ENCODE data around the gene ANKS6.

ANKS6 gene

DNA sequence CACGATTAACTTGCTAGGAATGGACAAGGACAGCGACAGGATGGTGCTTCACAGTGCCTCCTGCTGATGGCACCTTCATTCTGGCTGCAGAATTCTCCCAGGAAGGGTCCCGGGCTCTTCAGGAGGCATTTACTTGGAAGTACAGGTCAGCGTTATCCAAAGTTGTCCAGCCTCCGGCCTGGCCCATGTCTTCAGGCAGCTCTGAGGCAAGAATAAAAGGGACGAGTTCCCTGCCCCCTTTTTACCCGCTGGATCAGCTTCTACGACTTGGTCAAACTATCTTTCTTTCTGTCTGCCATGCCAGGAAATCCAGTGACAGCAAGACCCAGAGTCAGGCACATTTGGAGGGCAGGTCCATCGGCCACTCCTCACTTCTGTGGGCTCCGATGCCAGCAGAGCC lies 64.3 kb downstream of the ANKS6 start:
- no peak for DNase-seq

DNA sequence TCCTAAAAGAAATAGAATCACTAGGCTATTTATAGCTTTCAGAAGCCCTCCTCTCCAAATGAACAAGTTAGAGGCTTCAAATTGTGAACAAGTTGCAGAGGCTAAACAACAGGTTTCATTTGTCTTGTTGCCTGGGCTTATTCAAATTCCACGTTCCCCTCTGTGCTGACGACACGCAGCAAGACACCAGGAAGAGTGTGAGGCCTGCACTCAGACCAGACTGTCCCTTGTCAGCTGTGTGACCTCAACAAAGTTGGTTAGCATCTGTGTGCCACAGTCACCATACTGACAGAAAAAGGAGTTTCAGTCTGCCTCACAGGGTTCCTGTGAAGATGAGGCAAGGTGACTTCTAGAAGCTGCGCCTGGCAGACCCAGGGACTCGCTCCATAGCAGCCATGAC lies 65.5 kb downstream of the ANKS6 start:
- no peak for DNase-seq

DNA sequence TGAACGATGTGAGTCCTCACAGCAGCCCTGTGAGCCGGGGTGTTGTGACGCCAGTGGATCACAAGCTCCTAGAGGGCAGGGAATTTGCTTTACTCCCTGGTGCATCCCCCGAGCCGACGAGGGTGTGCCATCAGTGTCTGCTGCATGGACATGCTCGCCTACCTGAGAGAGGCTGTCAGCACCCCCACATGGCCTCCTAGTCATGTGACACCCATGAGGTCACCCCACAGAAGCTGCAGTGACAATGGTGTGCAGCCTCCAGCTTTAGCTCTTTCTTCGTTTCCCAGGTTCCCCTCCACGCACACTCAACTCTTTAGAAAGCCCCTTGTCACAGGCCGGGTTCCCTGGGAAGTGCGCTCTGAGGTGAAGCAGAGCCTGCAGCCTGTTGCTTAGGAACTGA lies 67.9 kb downstream of the ANKS6 start:
- DNase-seq, result no peak

GRCh38 chr9:98727428-98727827 lies 68.9 kb downstream of the ANKS6 start:
- no peak for DNase-seq

- DNase-seq, result peak; percentile 50
These were observed 69.6 kb downstream of the ANKS6 start for GRCh38 chr9:98726735-98727134.

DNA sequence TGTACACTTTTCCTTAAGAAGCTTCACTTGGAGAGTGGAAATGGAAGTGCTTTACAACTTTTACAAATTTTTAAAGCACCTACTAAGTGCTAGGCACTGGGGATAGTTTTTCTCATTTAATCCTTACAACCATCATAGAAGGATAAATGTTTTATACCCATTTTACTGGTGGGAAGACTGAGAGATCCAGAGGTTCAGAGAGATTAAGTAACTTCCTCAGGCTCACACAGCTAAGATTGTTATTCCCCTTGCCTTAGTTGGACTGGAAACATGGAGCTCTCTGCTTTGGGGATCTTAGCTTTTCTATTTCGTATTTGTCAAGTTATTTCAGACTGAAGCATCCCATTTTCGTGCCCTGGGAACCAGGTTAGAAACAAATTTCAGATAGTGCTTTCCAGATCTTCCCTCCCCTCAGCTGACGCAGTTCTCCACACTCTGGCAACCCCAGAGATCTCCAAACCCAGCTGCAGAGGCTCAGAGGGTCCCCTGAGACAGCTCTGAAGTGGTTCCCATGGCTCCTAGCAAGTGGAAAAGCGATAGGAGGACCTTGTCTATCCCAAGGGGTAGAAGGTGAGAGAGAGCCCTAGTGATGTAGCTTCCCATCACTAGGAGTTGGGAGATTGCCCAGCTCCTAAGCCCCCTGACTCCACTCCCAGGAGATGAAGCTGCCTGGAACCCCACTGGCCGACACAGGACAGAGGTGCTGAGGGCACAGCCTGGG lies 71.4 kb downstream of the ANKS6 start:
- no peak for DNase-seq

- no peak for DNase-seq
These were observed 74.7 kb downstream of the ANKS6 start for GRCh38 chr9:98721643-98722042.

- no peak for DNase-seq
These were observed 76.0 kb downstream of the ANKS6 start for GRCh38 chr9:98720402-98720801.

DNA sequence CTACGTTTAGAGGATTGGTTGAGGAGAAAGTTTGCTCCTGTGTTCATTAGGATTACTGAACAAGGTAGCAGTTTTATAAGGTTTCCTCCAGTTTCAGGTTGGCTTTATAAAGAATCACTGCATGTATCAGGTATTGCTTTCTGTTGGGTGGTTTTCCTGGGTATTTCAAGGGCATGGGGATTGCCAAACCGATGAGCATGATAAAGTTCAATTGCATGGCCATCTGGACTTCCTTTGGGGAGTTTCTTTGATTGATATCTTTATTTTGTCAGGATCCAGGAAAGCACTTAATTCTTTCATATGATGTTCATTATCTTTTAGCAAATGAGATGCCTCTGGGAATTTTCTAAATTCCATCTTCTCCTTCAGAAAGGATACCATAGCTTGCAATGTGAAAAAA lies 77.3 kb downstream of the ANKS6 start:
- DNase-seq, result no peak

DNA sequence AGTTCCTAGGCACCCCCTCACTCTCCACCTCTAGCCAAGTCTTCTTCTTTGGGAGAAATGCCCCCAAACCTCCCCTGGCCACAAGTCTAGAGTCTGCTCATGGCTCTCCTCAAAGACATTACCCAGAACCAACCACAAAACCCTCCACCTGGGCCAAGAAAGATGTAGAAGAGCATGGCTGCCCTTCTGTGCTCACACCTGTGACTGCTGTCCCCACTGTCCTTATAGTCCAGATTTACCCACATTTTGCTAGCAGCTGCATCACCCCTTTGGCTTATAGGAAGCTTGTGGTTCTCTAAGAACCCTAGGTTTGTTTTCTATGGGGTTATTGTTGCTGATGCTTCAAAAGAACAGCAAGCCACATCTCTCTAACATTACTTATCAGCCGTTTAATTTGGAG lies 81.5 kb downstream of the ANKS6 start:
- DNase-seq, result no peak

- no peak for DNase-seq
These were observed 83.4 kb downstream of the ANKS6 start for GRCh38 chr9:98712987-98713386.

DNA sequence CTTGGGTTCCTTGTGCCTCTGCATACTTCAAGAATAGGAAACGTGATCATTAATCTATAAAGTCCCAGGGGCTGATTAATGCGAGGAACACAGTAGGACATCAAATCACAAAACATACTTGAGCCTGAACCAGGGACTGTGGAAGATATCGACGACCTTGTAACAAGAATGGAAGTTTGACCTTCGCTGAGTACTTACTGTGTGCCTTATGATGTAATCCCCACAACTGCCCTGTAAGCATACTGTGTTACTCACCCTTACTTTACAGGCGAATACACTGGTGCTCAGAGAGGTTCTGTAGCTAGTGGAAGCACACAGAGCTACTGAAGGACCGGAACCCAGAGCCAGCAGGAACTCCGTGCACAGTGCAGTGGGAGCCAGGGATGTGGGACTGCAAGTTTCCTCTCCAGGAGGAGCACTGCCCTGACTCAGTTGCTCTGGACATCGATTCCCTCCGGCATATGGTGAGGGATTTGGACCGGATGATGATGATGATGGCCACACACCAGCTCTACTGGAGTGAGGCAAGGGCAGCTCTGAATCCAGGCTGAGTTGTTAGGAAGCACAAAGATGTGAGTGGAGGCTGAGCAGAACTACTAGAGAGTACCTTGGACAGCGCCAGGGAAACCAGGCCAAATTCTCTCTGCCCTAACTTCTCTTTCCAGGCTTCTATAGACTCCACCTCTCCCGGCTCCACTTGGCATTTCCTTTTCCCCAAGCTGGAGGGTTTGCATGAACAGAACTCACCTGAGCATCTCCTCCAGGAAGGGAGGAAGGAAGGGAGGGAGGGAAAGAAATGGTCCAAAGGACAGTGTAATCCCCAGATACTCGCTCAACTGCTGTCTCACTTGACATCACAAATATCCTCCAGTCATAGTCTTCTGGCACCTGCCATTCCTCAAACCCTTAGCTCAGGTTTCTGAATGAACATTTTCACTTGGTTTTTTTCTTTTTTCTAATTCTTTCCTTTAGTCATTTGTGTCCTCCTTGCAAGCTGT lies 86.1 kb downstream of the ANKS6 start:
- peak; percentile 74 for DNase-seq

DNA sequence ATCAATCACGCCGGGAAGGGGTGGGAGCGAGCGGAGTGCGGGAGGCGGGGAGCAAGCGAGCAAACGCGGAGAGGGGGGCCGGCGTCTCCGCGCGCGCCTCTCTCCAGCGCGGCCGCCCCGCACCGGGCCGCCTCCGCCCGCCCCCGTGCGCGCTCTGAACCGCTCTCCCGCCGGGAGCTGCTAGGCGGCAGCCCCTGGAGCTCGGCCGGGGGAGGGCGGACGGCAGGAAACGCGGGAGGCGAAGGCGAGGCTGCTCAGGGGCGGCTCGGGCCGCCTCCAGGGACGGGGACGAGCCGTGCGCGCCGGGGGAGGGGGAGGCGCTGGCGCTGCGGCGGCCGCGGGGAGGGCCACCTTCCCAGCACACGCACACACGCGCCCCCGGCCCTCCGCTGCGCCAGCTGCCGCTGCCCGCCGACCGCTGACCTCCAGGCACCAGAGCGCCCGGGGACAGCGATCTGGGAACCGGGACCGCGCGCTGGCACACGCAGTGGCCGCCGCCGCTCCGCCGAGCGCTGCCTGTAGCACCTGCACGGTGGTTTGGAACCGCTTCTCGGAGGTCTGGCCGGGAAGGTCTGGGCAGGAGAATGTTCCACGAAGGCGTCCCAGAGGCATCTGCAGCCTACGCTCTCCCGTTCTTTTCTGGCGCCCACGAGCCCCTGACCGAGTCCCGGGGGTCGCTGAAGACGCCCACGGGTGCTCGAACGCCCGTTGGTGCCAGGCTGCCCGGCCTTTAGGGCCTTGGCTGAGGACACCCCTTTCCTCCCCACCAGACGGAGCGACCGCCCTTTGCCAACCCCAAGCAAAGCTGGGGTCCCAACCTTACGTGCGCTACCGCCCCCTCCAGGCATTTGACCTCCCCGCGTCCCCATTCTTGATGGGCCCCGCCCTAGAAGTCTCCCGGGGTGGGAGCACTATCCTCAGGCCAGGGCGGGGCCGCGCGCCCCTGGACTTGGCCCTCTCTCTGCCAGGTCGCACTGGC lies 87.1 kb downstream of the ANKS6 start, which contains the start of gene GABBR2:
TSS of gene GABBR2 (minus strand) at position 3 of the 979 bp plus-strand sequence. CDS start 198 bp downstream, outside the sequence.
- no peak for DNase-seq

DNA sequence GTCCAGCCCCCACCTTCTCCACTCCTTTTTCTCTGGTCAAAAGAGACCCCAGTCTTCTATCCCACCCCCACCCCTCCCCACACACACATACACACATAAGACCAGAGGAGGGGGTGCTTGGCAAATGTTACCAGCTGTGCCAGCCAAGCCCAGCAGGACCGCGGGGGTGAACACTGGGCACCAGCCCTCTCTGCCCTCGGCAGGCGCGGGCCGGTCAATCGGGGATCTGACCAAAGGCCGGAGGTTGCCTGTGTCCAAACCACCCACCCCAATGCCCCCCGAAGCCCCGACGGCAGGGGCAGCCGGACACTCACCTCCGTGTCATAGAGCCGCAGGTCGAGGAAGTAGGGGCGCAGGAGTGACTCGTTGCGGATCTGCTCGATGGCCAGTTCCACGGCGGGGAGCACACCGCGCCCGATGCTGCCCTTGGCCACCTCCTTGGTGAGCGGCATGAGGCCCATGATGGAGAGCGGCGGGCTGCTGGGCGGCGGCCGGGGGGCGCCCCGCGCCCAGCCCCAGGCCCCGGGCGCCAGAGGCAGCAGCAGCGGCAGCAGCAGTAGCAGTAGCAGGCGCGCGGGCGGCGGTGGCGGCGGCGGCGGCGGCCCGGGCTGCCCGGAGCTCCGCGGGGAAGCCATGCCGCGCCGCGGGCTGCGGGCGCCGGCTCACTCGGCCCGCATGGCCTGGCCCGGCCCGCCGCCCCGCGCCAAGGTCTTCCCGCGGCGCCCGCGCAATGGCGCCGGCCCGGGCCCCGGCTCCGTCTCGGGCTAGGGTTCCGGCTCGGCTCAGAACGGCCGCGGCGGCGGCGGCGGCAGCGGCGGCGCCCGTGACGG lies 88.0 kb downstream of the ANKS6 start:
- DNase-seq, result no peak

GRCh38 chr9:98707166-98708102 lies 88.9 kb downstream of the ANKS6 start:
- DNase-seq, result peak; percentile 73

DNA sequence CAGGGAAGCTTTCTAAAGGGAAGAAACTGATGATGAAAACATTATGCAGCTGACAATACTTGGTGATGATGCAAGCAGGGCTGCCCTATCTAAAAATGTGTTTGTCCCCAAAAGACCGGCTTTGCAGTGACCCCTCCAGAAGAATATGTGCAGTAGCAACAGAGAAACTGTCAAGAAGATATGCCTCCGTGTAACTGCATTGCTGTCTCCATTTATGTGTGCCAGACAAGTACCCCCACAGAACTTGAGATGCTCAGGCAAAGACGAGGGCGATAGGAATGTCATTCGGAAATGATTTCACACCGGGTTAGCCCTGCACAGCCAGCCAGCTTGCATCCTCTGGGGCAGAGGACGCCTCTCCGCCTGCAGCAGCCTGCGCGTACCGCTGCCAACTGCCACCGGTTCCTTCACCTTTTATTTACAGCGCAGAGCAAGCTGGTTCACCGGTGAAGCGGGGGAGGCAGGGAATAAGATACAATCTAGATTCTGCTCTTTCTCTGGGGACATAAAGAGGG lies 89.6 kb downstream of the ANKS6 start:
- DNase-seq, result no peak

DNA sequence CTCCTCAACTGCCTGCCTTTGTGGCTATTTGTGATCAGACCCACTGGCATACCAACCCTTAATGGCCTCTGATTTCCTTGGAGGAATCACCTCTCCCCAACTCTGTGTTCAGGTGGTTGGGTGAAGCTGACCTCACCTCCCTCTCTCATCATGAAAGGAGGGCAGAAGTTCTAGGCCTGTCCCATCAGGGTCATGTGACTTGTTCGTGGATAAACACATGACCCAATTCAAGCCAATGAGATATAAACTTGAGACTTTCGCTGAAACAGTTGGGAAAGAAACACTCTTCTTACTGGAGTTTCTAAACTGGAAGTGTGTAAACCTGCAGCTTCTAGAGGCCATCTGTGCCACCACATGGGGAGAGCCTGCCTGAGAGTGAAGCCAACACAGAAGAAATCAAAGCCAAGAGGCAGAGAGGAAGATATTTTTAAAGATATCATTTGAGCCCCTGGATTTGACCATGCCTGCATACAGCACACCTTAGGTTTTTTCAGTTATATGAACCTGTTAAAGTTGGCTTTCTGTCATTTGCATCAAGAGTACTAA lies 93.4 kb downstream of the ANKS6 start:
- DNase-seq, result no peak

GRCh38 chr9:98702340-98702739 lies 94.0 kb downstream of the ANKS6 start:
- no peak for DNase-seq

- no peak for DNase-seq
These were observed 94.8 kb downstream of the ANKS6 start for GRCh38 chr9:98701576-98701975.

DNA sequence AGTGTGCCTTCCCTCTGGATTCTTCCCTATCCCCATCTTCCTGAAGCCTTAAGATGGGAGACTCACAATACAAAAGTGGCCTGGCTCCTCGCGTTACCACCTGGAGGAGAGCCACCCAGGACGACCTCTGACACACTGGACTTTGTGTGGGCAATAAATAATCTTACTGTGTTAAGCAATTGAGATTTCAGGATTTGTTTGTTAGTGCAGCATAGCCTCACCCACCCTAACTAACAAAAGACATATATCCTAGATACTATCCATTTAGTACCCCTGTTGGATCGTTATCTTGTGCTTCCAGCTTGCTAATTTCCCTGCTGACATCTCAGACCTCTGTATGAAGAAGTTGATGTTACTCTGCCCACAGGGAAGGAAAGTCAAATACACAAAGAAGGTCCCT lies 95.6 kb downstream of the ANKS6 start:
- DNase-seq, result no peak
